Cortex of kidney (tissue), 1 donor: ENCODE results near the gene PPDPF.
"Not testable (repeated sequence)": the region's sequence is repeated elsewhere in the genome, so short reads cannot be mapped to it uniquely, and the experiment has no call there.

Source experiments
- DNase-seq: peaks from one replicate; lab custom pipeline; 2025; lab: John Stamatoyannopoulos, UW

PPDPF gene

GRCh38 chr20:63565021-63565698, 44.6 kb downstream of the PPDPF start:
- DNase-seq: no peak

- no peak for DNase-seq
These were observed 45.3 kb downstream of the PPDPF start for GRCh38 chr20:63565699-63566335.

- DNase-seq: no peak
These were observed 46.0 kb downstream of the PPDPF start for GRCh38 chr20:63566395-63567135.

GRCh38 chr20:63567136-63567385, 46.5 kb downstream of the PPDPF start:
- DNase-seq: no peak

GRCh38 chr20:63567386-63568169, 47.0 kb downstream of the PPDPF start:
- no peak for DNase-seq

- no peak for DNase-seq
These were observed 47.8 kb downstream of the PPDPF start for GRCh38 chr20:63568170-63568981.

GRCh38 chr20:63568986-63569949, 48.7 kb downstream of the PPDPF start:
- no peak for DNase-seq

GRCh38 chr20:63570281-63571086, 49.9 kb downstream of the PPDPF start:
- no peak for DNase-seq

GRCh38 chr20:63571087-63571478, 50.5 kb downstream of the PPDPF start:
- DNase-seq: not testable (repeated sequence)
